T-helper 9 cell (primary cell): ENCODE measurements around the gene STIM2.
A peak's percentile ranks its signal among the peaks of the same experiment; 100 is the strongest.
"Not testable (repeated sequence)": the region's sequence is repeated elsewhere in the genome, so short reads cannot be mapped to it uniquely, and the experiment has no call there.

Experiments used
- DNase-seq: peaks from one replicate; pipeline ENCODE4 v3.0.0-alpha.2; 2020

The STIM2 gene

DNA sequence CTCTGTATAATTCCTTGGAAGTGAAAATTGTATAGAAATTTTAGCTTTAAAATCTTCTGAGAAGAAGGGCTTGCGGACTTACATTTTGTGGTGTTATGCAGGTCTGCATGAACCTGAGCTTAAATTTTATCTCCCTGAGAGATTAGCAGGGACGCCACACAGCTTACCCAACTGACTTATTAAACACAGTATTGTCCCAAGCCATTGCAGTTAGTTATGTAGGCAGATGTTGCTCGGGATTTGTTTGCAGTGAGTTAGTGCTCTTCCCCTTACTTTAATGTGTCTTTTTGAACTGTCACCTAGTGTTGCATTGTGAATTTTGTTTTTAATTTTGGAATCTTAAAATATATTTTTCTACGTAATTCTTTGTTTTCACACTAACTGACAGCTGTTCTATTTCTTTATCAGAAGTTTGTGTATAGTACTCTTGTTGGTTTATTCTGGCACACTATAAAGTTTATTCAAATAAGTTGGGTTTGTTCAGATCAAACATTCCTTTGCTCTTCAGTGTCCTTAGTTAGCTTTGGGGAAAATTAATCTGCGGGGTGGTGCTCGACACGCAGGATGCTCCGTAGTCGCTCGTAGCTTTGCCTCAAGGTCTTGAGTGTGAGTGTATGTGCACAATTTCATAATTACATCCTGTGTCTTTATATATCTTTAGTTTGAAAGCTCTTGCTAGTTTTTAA lies 145.4 kb downstream of the STIM2 start:
- no peak for DNase-seq

DNA sequence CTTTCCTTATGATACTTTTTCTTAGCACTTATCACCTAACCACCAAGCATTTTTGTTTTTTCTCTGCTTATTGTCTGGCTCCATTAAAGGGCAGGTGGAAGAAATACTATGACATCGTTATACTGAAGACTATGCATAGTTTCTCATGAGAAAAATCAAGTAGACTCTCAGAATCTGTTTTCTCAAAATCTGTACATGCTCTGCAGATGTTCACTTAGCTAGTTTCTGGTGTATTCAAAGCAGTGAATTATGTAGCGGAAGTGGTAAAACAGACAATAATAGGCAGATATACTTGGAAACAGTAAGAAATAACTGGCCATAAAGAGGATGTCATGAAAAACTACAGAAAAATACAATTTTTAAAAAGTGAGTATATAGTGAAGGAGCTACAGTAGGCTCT lies 146.0 kb downstream of the STIM2 start:
- no peak for DNase-seq

DNA sequence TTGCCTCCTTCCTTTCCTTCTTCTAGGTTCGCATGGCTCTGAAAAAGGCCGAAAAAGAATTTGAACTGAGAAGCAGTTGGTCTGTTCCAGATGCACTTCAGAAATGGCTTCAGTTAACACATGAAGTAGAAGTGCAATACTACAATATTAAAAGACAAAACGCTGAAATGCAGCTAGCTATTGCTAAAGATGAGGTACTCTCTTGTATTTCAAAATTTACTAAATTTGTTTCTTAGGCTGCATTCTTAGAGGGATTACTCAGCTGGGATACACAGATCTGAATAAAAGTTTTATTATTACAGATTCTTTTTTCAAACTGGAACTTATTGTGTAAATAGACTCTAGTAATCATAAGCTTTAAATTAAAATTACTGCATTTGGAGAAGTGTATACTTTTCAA lies 146.9 kb downstream of the STIM2 start:
- DNase-seq = no peak

GRCh38 chr4:27008679-27009078 lies 148.0 kb downstream of the STIM2 start:
- DNase-seq = no peak

- no peak for DNase-seq
Observed at GRCh38 chr4:27009539-27009938, 148.9 kb downstream of the STIM2 start.

DNA sequence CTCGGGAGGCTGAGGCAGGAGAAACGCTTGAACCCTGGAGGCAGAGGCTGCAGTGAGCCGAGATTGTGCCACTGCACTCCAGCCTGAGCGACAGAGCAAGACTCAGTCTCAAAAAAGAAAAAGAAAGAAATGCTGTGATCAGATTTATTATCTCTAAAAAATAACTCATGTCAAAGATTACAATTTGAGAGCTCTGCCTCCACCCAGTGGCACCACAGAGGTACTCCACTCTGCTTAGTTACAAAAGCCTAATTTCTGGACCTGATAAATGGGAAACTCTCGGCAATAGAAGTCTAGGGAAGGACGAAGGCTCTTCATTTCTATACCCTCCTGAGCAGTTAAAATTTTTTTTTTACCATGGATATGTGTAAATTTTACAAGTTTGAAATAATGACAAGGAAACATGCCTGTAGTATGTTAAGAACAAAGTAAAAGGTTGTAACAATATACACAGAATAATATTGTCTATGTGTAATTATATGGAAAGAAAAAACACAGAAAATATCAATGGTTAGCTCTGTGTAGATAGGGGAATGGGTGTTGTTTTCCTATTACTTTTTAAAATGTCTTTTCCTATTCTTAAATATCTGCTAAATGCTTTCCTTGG lies 149.8 kb downstream of the STIM2 start:
- DNase-seq = peak; percentile 42

DNA sequence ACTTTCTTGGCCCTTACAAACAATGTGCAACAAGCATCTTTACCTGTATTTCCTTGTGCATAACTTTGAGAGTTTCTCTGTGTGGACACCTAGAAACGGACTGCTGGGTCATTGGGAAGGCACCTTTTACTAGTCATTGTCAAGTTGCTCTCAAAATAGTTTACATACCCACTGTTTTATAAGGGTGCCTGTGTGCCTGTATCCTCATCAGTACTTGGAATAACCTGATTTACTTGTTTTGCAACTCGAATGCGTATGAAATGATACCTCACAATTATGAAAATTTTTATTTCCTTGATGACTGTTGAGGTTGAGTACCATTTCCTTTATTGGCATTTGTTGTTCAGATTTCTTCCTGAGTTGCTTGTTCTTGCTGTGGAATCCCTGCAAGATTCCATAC lies 150.8 kb downstream of the STIM2 start:
- DNase-seq = no peak

DNA sequence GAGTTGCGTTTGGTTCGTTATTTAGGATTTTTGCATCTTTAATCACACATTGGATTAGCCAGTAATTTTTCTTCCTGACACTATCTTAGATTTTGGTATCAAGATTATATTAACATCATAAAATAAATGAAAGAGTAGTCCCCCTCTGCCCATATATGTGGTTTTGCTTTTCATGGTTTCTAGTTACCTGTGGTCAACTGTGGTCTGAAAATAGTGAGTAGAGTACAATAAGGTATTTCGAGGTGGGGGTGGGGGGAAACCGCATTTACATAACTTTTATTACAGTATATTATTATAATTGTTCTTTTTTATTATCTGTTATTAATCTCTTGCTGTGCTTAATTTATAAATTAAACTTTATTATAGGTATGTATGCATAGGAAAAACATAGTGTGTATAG lies 152.4 kb downstream of the STIM2 start:
- DNase-seq = no peak

GRCh38 chr4:27016551-27016950 lies 155.9 kb downstream of the STIM2 start:
- DNase-seq = no peak

GRCh38 chr4:27017623-27018022 lies 157.0 kb downstream of the STIM2 start:
- DNase-seq = no peak

GRCh38 chr4:27018076-27018475 lies 157.4 kb downstream of the STIM2 start:
- no peak for DNase-seq

DNA sequence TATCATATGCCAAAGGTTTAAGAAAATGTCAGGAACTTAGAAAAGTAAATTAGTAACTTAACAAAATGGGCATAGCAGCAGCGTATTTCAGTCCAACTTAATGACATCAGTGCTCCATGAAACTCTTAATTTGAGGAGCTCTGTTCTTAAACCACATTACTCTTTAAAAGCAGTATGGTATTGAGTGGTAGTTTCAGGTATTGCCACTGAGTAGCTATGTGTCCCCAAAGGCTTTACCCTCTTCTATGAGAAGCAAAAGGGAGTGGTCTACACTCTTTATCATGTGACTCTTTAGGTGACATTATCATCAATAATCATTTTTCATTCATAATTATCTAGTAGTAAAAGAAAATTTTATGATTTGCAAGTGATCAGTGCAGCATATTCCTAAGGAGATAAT lies 158.3 kb downstream of the STIM2 start:
- DNase-seq = no peak

DNA sequence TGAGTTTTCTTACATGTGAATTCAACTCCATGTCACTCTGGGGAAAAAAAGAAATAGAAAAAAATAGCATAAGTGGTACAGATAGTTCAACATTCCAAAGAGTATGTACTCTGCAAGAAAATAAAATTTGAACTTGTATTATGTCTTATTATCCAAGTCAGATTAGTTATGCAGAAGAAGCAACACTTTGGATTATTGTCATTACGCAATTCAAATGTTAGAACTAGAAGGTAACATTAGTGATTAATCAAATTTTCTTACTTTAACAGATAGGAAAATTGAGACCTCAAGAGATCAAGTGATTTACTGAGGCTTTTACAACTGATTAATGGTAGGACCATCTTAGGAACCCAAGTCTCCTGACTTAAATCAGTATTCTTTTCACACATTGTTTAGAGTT lies 159.1 kb downstream of the STIM2 start:
- DNase-seq = no peak

GRCh38 chr4:27020203-27020602 lies 159.6 kb downstream of the STIM2 start:
- no peak for DNase-seq

DNA sequence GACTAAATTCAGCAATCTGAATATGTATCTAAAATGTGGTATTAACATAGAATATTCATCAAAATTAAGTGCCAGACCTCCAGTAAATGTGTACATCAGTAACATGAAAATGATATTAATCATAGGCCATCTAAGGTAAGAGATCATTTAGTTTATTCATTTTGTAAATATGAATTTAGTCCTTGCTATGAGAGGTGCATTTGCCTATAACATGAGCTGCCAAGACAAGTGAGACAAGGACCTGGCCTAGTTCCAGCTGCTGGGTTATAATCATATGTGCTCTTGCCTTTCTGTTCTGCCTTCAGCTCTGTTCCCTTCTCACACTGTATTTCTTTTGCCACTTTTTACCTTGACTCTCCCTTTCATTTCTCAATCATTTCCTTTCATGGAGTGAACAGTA lies 160.0 kb downstream of the STIM2 start:
- no peak for DNase-seq

GRCh38 chr4:27022963-27023362 lies 162.3 kb downstream of the STIM2 start:
- no peak for DNase-seq

- no peak for DNase-seq
Observed at GRCh38 chr4:27023366-27023765, 162.7 kb downstream of the STIM2 start.

- DNase-seq = no peak
Observed at GRCh38 chr4:27024805-27025204, 164.2 kb downstream of the STIM2 start.

- no peak for DNase-seq
Observed at GRCh38 chr4:27027428-27027827, 166.8 kb downstream of the STIM2 start.

DNA sequence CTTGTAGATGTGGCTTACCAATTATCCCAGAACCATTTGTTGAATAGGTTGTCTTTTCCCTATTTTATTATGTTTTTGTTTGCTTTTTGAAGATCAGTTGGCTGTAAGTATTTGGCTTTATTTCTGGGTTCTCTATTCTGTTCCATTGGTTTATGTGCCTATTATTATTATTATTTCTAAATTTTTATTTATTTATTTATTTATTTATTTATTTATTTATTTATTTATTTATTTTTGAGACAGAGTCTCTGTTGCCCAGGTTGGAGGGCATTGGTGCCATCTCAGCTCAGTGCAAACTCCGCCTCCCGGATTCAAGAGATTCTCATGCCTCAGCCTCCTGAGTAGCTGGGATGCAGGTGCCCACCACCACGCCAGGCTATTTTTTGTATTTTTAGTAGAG lies 174.5 kb downstream of the STIM2 start:
- DNase-seq = not testable (repeated sequence)

- no peak for DNase-seq
Observed at GRCh38 chr4:27040356-27040755, 179.7 kb downstream of the STIM2 start.

GRCh38 chr4:27042411-27042810 lies 181.8 kb downstream of the STIM2 start:
- no peak for DNase-seq

DNA sequence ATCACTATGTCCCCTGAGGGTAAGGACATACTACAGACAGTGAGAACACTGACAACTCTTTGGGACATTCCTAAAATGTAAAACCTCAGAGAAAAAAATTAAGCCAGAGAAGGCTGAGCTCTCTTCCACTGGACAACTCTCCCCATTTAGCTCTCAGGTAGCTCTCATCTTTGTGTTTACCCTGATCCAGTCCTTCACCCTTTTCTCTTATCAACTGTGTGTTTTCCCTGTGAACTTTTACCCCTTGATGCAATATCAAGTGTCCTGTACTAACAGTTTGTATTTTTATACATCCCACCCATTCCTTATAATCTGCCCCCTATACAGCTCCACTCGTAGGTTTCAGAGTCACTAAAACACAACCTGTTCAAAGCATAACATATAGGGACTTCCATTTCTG lies 182.6 kb downstream of the STIM2 start:
- DNase-seq = no peak

GRCh38 chr4:27046851-27047250 lies 186.2 kb downstream of the STIM2 start:
- DNase-seq = no peak
